K562 (cell line): ENCODE data around the gene PRR35.
"Not testable (repeated sequence)": the region's sequence is repeated elsewhere in the genome, so short reads cannot be mapped to it uniquely, and the experiment has no call there.

Experiments used
- CGGBP1 ChIP-seq: fragments of 250-450 bp; sonication (Bioruptor Pico); IDR thresholded peaks from 2 replicates; pipeline ENCODE4 v1.9.0; 2021; ENCODE audit warnings: mild to moderate bottlenecking
- CHD2 ChIP-seq: IDR thresholded peaks from 2 replicates; pipeline ENCODE4 v1.6.1; 2011; ENCODE audit warnings: low read depth, low read length
- CREB3 ChIP-seq: fragments of 450-650 bp; conservative IDR thresholded peaks from 2 replicates; pipeline ENCODE4 v1.6.1; 2016; ENCODE audit warnings: missing genetic modification characterization, low read depth, mild to moderate bottlenecking, missing compliant biosample characterization, moderate library complexity
- CTCF ChIP-seq, 3 experiments: IDR thresholded peaks in 2 of 3; conservative IDR thresholded peaks in 1 of 3; 2 replicates each; pipeline ENCODE4 v1.5.1; 2011 to 2012; ENCODE audit warnings: low read length in 3 of 3, mild to moderate bottlenecking in 3 of 3, control low read depth in 2 of 3, improper control_type of control experiment in 1 of 3, inconsistent platforms in 1 of 3, low read depth in 1 of 3, mixed read lengths in 1 of 3, moderate library complexity in 1 of 3; ENCODE audit not compliant: insufficient read depth in 2 of 3
- DPF2 ChIP-seq: fragments of 450-650 bp; IDR thresholded peaks from 2 replicates; pipeline ENCODE4 v1.6.1; 2016
- GTF2A2 ChIP-seq: IDR thresholded peaks from 2 replicates; pipeline ENCODE4 v1.6.1; 2016; ENCODE audit warnings: mild to moderate bottlenecking, missing genetic modification characterization, missing compliant biosample characterization
- KLF1 ChIP-seq: fragments of 450-650 bp; IDR thresholded peaks from 2 replicates; pipeline ENCODE4 v1.6.1; 2016; ENCODE audit warnings: missing genetic modification characterization, missing compliant biosample characterization
- MTA2 ChIP-seq: fragments of 450-650 bp; IDR thresholded peaks from 2 replicates; pipeline ENCODE4 v1.6.1; 2016; ENCODE audit warnings: low read depth
- POLR2A ChIP-seq: fragments of 450-650 bp; conservative IDR thresholded peaks from 2 replicates; pipeline ENCODE4 v1.6.1; 2016
- TAF1 ChIP-seq: IDR thresholded peaks from 2 replicates; pipeline ENCODE4 v1.6.1; 2011; ENCODE audit warnings: mild to moderate bottlenecking, low read length, moderate library complexity; ENCODE audit not compliant: insufficient read depth, control insufficient read depth, severe bottlenecking; ENCODE audit errors: extremely low read depth
- ZBTB1 ChIP-seq: sonication (generic); formaldehyde crosslinking; IDR thresholded peaks from 2 replicates; pipeline ENCODE4 v1.8.1; 2023; ENCODE audit warnings: missing genetic modification reagents, low read depth, mild to moderate bottlenecking, borderline replicate concordance
- ZFP36 ChIP-seq: fragments of 150-350 bp; IDR thresholded peaks from 2 replicates; pipeline ENCODE4 v1.6.1; 2018; ENCODE audit warnings: low read length, low read depth; ENCODE audit not compliant: partially characterized antibody
- ZNF121 ChIP-seq: sonication (generic); formaldehyde crosslinking; conservative IDR thresholded peaks from 2 replicates; pipeline ENCODE4 v1.8.0; 2022; ENCODE audit warnings: missing genetic modification reagents

GRCh38 chr16:597655-598054, 37.5 kb downstream of the PRR35 start:
- TF ChIP-seq CTCF (IDR thresholded peaks at IDR 0.05 in 2 of 3, conservative IDR thresholded peaks at IDR 0.05 in 1 of 3; ENCODE audit: insufficient read depth in 2 of 3, low read depth in 1 of 3, low read length in 3 of 3); GTF2A2 (tag); CGGBP1 (CRISPR knock-in tag); ZFP36; ZBTB1 (CRISPR knock-in tag); CREB3; MTA2; KLF1 (tag); CHD2; POLR2A; DPF2; TAF1: not testable (repeated sequence)
- TF ChIP-seq ZNF121 (CRISPR knock-in tag): peak; percentile 70
